ENCODE results near the gene S100A11. TPM values are rescaled to one million over a fixed set of nuclear protein-coding genes. Genes with fewer than 3 reads are reported as not detected.

The S100A11 gene
- total RNA-seq, 1 donor from 2014 or later: 4.4 TPM

DNA sequence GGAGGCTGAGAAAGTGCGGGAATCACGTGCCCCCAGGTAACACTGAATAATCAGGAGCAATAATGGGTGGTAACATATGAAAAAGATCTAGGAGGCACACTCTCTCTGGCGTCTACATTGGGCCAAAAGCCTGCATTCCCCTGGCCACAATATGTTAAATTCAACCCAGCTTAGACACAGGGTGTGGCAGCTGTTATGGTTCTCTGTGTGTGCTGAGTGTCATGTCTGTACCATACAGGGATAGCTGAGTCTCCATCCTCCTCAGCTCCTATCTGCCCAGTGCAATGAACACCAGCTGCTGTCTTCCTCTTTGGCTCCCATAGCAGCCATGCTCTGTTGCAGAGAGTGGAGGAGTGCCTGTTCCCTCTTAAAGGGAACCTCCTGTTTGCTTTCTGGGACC lies 14.3 kb downstream of the S100A11 start:
- H3K4me1 Mint-ChIP-seq: peaks cover 8% of the 10 kb centered on the region
- no peak overlapping the region for H3K27ac ChIP-seq
- no peak overlapping the region for H3K9ac ChIP-seq
- TF ChIP-seq EZH2 (IDR thresholded peaks at IDR 0.05): no peak
- TF ChIP-seq, protein P1, sequence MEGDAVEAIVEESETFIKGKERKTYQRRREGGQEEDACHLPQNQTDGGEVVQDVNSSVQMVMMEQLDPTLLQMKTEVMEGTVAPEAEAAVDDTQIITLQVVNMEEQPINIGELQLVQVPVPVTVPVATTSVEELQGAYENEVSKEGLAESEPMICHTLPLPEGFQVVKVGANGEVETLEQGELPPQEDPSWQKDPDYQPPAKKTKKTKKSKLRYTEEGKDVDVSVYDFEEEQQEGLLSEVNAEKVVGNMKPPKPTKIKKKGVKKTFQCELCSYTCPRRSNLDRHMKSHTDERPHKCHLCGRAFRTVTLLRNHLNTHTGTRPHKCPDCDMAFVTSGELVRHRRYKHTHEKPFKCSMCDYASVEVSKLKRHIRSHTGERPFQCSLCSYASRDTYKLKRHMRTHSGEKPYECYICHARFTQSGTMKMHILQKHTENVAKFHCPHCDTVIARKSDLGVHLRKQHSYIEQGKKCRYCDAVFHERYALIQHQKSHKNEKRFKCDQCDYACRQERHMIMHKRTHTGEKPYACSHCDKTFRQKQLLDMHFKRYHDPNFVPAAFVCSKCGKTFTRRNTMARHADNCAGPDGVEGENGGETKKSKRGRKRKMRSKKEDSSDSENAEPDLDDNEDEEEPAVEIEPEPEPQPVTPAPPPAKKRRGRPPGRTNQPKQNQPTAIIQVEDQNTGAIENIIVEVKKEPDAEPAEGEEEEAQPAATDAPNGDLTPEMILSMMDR (IDR thresholded peaks at IDR 0.05): no peak
- no peak for TF ChIP-seq EZH2phosphoT487 (IDR thresholded peaks at IDR 0.05)
- no peaks in the 10 kb centered on the region for H4K20me1 ChIP-seq (ENCODE audit: low read depth)
- no peaks in the 10 kb centered on the region for H3K36me3 Mint-ChIP-seq
- H3K27me3 Mint-ChIP-seq (ENCODE audit: insufficient read depth, low read depth): peaks cover 2% of the 10 kb centered on the region
- H3K4me2 ChIP-seq: no peak overlapping the region
- no peaks in the 10 kb centered on the region for H3K36me3 ChIP-seq
- H3K27ac Mint-ChIP-seq: no peak overlapping the region
- H3F3A ChIP-seq (ENCODE audit: low read depth): no peaks in the 10 kb centered on the region
- no peaks in the 10 kb centered on the region for H3K79me2 ChIP-seq (ENCODE audit: low read depth)
- no peak overlapping the region for H3K4me3 Mint-ChIP-seq
- H2AFZ ChIP-seq (replicated peaks): no peak overlapping the region
- DNase-seq (ENCODE audit: low spot score): no peak
- H3K9me3 Mint-ChIP-seq: no peaks in the 10 kb centered on the region
- no peaks in the 10 kb centered on the region for H3K27me3 ChIP-seq
- H3K9me3 ChIP-seq (ENCODE audit: low read depth): no peaks in the 10 kb centered on the region
- H3K4me3 ChIP-seq: no peak overlapping the region
- peaks cover 20% of the 10 kb centered on the region for H3K4me1 ChIP-seq

DNA sequence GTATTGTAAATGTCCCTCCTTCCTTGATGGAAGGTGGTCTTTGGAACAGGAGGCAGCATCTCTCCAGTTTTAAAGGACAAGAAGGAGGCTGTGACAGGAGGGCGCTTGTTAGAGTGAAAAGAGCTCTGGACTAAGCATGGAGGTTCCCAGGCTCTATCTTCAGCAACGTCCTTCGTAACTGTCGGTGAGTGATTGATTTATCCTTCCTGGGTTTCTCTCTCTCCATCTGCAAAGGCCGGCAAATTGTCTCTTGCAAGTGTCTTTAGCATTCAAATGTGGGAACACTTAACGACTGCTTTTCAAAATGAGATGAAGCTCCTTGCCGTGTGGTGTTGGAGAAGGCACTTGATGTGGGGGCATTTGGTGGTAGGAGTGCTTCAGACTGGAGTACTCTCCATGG lies 15.2 kb downstream of the S100A11 start:
- no peak overlapping the region for H3K27ac ChIP-seq
- TF ChIP-seq EZH2 (IDR thresholded peaks at IDR 0.05) (no peak), EZH2phosphoT487 (IDR thresholded peaks at IDR 0.05) (no peak)
- TF ChIP-seq, protein P1 (IDR thresholded peaks at IDR 0.05): no peak
- H3K27ac Mint-ChIP-seq: no peak overlapping the region
- peaks cover 8% of the 10 kb centered on the region for H3K4me1 Mint-ChIP-seq
- no peaks in the 10 kb centered on the region for H3K9me3 ChIP-seq (ENCODE audit: low read depth)
- H3K4me1 ChIP-seq: peaks cover 20% of the 10 kb centered on the region
- H3K4me3 Mint-ChIP-seq: no peak overlapping the region
- no peaks in the 10 kb centered on the region for H3K79me2 ChIP-seq (ENCODE audit: low read depth)
- H3K36me3 ChIP-seq: no peaks in the 10 kb centered on the region
- no peaks in the 10 kb centered on the region for H4K20me1 ChIP-seq (ENCODE audit: low read depth)
- peaks cover 2% of the 10 kb centered on the region for H3K27me3 Mint-ChIP-seq (ENCODE audit: insufficient read depth, low read depth)
- H3K9ac ChIP-seq: no peak overlapping the region
- H3F3A ChIP-seq (ENCODE audit: low read depth): no peaks in the 10 kb centered on the region
- H3K27me3 ChIP-seq: no peaks in the 10 kb centered on the region
- H3K9me3 Mint-ChIP-seq: no peaks in the 10 kb centered on the region
- no peak overlapping the region for H3K4me3 ChIP-seq
- no peak for DNase-seq (ENCODE audit: low spot score)
- H3K36me3 Mint-ChIP-seq: no peaks in the 10 kb centered on the region
- no peak overlapping the region for H2AFZ ChIP-seq (replicated peaks)
- no peak overlapping the region for H3K4me2 ChIP-seq

DNA sequence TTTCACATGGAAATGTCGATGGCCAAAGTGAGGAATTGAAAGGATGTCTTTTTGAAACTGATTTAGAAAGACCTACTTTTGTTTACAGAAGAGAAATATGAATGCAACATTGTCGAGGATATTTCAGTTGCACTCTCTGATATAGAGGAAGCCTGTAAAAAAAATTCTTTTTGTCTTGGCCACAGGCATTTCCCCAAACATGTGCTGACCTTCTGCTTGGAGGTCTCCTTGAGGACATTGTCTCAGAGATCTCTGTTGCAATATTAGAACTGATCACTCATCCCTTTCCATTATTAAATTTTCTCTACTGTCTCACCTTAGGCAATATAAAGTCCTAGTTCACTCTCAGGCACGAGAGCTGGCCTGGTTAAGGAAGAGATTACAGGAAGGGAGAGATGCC lies 16.0 kb downstream of the S100A11 start:
- Histone ChIP-seq H3K79me2 (ENCODE audit: low read depth) (no peaks in the 10 kb centered on the region), H4K20me1 (ENCODE audit: low read depth) (no peaks in the 10 kb centered on the region), H3K9ac (no peak overlapping the region), H3F3A (ENCODE audit: low read depth) (no peaks in the 10 kb centered on the region), H3K4me3 (no peak overlapping the region), H3K9me3 (ENCODE audit: low read depth) (no peaks in the 10 kb centered on the region), H3K4me2 (no peak overlapping the region), H3K36me3 (no peaks in the 10 kb centered on the region), H3K27ac (no peak overlapping the region), H3K27me3 (no peaks in the 10 kb centered on the region), H3K4me1 (peaks cover 20% of the 10 kb centered on the region), H2AFZ (replicated peaks) (no peak overlapping the region)
- H3K36me3 Mint-ChIP-seq: no peaks in the 10 kb centered on the region
- H3K27me3 Mint-ChIP-seq (ENCODE audit: insufficient read depth, low read depth): peaks cover 2% of the 10 kb centered on the region
- TF ChIP-seq EZH2 (IDR thresholded peaks at IDR 0.05) (no peak), EZH2phosphoT487 (IDR thresholded peaks at IDR 0.05) (no peak)
- TF ChIP-seq, protein P1 (IDR thresholded peaks at IDR 0.05): no peak
- no peaks in the 10 kb centered on the region for H3K9me3 Mint-ChIP-seq
- H3K4me1 Mint-ChIP-seq: peaks cover 8% of the 10 kb centered on the region
- DNase-seq (ENCODE audit: low spot score): no peak
- H3K4me3 Mint-ChIP-seq: no peak overlapping the region
- no peak overlapping the region for H3K27ac Mint-ChIP-seq
